ENCODE data around the gene ARPC5L. TPM values are rescaled to one million over a fixed set of nuclear protein-coding genes. Genes with fewer than 3 reads are reported as not detected.

ARPC5L gene
- total and polyA plus RNA-seq, 9 of the 15 experiments (the other 6 are each of a cell fraction or from before 2014, with no cell fraction given) = 25.4 to 113 (median 63.8) TPM

DNA sequence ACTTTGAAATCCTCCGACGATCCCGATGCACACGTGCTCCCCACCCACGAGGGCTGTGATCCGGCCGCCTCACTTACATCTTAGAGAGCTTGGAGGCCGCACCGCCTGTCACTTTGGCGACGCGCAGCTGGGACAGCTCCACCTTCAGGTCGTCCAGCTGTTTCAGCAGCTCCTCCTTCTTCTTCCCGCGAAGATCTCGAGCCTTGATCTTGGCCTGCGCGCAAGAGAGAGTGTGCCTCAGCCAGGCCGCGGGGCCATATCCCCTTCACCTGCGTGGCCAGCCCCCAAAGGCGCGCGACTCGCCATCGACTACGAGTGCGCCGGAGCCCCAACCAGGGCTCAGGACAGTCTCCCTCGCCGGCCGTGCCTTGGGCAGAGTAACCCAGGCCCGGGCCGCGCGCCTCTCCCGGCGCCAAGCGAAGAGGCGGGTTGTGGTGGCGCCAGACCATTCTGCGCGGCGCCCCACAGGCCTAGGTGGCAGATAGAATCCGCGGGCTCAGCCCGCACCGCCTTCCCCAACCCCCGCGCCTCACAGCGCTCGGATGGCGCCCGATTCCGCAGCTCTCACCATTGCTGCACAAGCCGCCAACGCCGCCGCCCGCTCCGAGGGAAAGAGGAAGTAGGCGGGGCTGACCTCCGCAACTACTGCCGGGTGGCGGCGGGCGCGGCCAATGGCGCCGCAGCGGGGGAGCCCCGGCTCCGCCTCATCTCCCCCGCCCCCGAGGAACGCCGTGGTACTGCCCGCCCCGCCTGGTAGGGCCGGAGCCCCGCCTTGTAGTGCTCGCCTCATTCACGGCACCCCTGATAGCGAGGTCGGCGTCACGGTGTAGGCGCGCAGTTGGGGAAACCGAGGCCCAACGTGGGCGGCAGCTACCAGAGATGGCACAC lies at the start of gene ARPC5L, which contains the start of gene RPL35 (continued):
- TF ChIP-seq ZNF165 (CRISPR knock-in tag; IDR thresholded peaks at IDR 0.05; ENCODE audit: borderline replicate concordance) = no peak
- TF ChIP-seq, protein P1, sequence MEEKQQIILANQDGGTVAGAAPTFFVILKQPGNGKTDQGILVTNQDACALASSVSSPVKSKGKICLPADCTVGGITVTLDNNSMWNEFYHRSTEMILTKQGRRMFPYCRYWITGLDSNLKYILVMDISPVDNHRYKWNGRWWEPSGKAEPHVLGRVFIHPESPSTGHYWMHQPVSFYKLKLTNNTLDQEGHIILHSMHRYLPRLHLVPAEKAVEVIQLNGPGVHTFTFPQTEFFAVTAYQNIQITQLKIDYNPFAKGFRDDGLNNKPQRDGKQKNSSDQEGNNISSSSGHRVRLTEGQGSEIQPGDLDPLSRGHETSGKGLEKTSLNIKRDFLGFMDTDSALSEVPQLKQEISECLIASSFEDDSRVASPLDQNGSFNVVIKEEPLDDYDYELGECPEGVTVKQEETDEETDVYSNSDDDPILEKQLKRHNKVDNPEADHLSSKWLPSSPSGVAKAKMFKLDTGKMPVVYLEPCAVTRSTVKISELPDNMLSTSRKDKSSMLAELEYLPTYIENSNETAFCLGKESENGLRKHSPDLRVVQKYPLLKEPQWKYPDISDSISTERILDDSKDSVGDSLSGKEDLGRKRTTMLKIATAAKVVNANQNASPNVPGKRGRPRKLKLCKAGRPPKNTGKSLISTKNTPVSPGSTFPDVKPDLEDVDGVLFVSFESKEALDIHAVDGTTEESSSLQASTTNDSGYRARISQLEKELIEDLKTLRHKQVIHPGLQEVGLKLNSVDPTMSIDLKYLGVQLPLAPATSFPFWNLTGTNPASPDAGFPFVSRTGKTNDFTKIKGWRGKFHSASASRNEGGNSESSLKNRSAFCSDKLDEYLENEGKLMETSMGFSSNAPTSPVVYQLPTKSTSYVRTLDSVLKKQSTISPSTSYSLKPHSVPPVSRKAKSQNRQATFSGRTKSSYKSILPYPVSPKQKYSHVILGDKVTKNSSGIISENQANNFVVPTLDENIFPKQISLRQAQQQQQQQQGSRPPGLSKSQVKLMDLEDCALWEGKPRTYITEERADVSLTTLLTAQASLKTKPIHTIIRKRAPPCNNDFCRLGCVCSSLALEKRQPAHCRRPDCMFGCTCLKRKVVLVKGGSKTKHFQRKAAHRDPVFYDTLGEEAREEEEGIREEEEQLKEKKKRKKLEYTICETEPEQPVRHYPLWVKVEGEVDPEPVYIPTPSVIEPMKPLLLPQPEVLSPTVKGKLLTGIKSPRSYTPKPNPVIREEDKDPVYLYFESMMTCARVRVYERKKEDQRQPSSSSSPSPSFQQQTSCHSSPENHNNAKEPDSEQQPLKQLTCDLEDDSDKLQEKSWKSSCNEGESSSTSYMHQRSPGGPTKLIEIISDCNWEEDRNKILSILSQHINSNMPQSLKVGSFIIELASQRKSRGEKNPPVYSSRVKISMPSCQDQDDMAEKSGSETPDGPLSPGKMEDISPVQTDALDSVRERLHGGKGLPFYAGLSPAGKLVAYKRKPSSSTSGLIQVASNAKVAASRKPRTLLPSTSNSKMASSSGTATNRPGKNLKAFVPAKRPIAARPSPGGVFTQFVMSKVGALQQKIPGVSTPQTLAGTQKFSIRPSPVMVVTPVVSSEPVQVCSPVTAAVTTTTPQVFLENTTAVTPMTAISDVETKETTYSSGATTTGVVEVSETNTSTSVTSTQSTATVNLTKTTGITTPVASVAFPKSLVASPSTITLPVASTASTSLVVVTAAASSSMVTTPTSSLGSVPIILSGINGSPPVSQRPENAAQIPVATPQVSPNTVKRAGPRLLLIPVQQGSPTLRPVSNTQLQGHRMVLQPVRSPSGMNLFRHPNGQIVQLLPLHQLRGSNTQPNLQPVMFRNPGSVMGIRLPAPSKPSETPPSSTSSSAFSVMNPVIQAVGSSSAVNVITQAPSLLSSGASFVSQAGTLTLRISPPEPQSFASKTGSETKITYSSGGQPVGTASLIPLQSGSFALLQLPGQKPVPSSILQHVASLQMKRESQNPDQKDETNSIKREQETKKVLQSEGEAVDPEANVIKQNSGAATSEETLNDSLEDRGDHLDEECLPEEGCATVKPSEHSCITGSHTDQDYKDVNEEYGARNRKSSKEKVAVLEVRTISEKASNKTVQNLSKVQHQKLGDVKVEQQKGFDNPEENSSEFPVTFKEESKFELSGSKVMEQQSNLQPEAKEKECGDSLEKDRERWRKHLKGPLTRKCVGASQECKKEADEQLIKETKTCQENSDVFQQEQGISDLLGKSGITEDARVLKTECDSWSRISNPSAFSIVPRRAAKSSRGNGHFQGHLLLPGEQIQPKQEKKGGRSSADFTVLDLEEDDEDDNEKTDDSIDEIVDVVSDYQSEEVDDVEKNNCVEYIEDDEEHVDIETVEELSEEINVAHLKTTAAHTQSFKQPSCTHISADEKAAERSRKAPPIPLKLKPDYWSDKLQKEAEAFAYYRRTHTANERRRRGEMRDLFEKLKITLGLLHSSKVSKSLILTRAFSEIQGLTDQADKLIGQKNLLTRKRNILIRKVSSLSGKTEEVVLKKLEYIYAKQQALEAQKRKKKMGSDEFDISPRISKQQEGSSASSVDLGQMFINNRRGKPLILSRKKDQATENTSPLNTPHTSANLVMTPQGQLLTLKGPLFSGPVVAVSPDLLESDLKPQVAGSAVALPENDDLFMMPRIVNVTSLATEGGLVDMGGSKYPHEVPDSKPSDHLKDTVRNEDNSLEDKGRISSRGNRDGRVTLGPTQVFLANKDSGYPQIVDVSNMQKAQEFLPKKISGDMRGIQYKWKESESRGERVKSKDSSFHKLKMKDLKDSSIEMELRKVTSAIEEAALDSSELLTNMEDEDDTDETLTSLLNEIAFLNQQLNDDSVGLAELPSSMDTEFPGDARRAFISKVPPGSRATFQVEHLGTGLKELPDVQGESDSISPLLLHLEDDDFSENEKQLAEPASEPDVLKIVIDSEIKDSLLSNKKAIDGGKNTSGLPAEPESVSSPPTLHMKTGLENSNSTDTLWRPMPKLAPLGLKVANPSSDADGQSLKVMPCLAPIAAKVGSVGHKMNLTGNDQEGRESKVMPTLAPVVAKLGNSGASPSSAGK (IDR thresholded peaks at IDR 0.05) = no peak
- peak in 1 of 2 experiments; percentile 41; a peak in 2 of 4 replicates for TF ChIP-seq NRF1 (conservative IDR thresholded peaks at IDR 0.05 in 1 of 2, IDR thresholded peaks at IDR 0.05 in 1 of 2)
- peak; percentile 91 for TF ChIP-seq POLR2B (IDR thresholded peaks at IDR 0.05; ENCODE audit: low read depth, partially characterized antibody)
- peak; percentile 26; the same call in 1 of the 2 replicates for TF ChIP-seq ETV1 (tag; conservative IDR thresholded peaks at IDR 0.05; ENCODE audit: low read depth)
- 0 out of 2 replicates have a peak, but pooled peaks have one; percentile 32 for TF ChIP-seq ZBTB49 (CRISPR knock-in tag; IDR thresholded peaks at IDR 0.05; ENCODE audit: borderline replicate concordance)
- no peak for TF ChIP-seq ATF1 (CRISPR knock-in tag; IDR thresholded peaks at IDR 0.05)
- TF ChIP-seq ATF1 (tag; IDR thresholded peaks at IDR 0.05) = peak; percentile 86; the same call in 1 of the 2 replicates
- TF ChIP-seq ZNF24 (IDR thresholded peaks at IDR 0.05) = peak; percentile 97
- TF ChIP-seq CXXC5 (CRISPR knock-in tag; IDR thresholded peaks at IDR 0.05) = peak; percentile 81
- TF ChIP-seq SMAD1 (IDR thresholded peaks at IDR 0.05; ENCODE audit: low read depth, low read length, partially characterized antibody) = peak; percentile 78
- TF ChIP-seq ZNF384 (IDR thresholded peaks at IDR 0.05; ENCODE audit: low read depth, low read length) = peak; percentile 35; the same call in 1 of the 2 replicates
- TF ChIP-seq NUFIP1 (IDR thresholded peaks at IDR 0.05; ENCODE audit: partially characterized antibody) = no peak
- no peak for TF ChIP-seq GATAD2B (IDR thresholded peaks at IDR 0.05; ENCODE audit: borderline replicate concordance)
- peak; percentile 63 for TF ChIP-seq CREM (IDR thresholded peaks at IDR 0.05; ENCODE audit: low read depth)
